DOHH2 (cell line): ENCODE data around the gene EMSY.
A peak's percentile ranks its signal among the peaks of the same experiment; 100 is the strongest.

Experiments used
- EZH2phosphoT487 ChIP-seq: fragments of 200-600 bp; sonication (generic); IDR thresholded peaks from 2 replicates; pipeline ENCODE4 v1.6.1; 2017; ENCODE audit warnings: borderline replicate concordance, mild to moderate bottlenecking, antibody characterized with exemption, low read length, moderate library complexity, mixed read lengths
- TF ChIP-seq, protein P1 (sequence below): fragments of 200-600 bp; sonication (generic); IDR thresholded peaks from one replicate; pipeline ENCODE4 v1.5.1; 2014; ENCODE audit warnings: antibody characterized with exemption, mild to moderate bottlenecking, low read depth, low read length; ENCODE audit not compliant: poor library complexity, severe bottlenecking

DNA sequence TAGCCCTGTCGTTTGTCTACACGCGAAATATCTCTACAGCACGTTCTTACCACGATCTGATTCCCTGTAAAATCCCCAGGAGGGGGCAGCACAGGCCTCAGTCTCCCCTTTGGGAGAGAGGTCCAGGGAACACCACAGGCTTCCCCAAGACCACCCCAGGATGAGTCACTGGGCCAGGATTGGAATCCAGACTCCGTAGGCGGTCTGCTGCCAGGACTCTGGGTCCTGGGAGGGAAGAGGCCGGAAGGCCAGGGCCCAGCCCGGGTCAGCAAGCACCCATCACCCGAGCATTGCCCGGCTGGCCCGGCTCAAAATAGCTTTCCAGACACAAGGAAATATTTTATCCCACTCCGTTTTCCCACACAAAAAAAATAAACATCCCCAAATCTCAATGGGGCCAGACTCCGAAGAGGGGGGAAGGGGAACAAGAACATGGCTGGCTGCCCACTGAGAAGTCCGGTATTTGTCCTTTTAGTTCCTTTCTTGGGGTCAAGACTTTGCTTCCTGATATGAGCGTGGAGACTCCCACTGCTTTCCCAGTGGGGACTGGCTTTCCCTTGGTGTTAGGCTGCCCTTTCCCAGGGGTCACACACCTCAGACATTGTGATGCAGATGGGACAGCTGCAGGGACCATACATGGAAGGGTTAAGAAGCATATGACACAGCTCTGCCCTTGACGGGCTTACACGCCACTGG, 134.4 kb downstream of the EMSY start:
- TF ChIP-seq, protein P1, sequence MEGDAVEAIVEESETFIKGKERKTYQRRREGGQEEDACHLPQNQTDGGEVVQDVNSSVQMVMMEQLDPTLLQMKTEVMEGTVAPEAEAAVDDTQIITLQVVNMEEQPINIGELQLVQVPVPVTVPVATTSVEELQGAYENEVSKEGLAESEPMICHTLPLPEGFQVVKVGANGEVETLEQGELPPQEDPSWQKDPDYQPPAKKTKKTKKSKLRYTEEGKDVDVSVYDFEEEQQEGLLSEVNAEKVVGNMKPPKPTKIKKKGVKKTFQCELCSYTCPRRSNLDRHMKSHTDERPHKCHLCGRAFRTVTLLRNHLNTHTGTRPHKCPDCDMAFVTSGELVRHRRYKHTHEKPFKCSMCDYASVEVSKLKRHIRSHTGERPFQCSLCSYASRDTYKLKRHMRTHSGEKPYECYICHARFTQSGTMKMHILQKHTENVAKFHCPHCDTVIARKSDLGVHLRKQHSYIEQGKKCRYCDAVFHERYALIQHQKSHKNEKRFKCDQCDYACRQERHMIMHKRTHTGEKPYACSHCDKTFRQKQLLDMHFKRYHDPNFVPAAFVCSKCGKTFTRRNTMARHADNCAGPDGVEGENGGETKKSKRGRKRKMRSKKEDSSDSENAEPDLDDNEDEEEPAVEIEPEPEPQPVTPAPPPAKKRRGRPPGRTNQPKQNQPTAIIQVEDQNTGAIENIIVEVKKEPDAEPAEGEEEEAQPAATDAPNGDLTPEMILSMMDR = peak; percentile 65
- no peak for TF ChIP-seq EZH2phosphoT487
